HepG2 (cell line): ENCODE measurements around the gene SLC26A5. TPM values are rescaled to one million over a fixed set of nuclear protein-coding genes. Genes with fewer than 3 reads are reported as not detected.

Source experiments
- ATAC-seq: fragments of 200-7000 bp; cut with Tn5 transposase; 3 replicates; pipeline ENCODE4 v1.9.1; 2020; ENCODE audit warnings: mild to moderate bottlenecking, moderate library complexity
- BruUV-seq: library from RNA; stranded (reverse); fragments of 400-500 nt; replicated peaks from 2 replicates; lab custom pipeline; 2021; lab: Mats Ljungman, UMichigan
- CTCF ChIA-PET: fragments of 300-600 bp; formaldehyde crosslinking; extraction: SDS; loops from one replicate; lab custom pipeline; 2021; ENCODE audit warnings: low total read pairs, inconsistent platforms, low intra/inter-chr PET ratio; lab: Yijun Ruan, JAX
- POLR2A ChIA-PET: fragments of 350-600 bp; sonication (Branson Sonifier 250); formaldehyde crosslinking; loops from one replicate; lab custom pipeline; 2020; ENCODE audit warnings: antibody characterized with exemption, inconsistent platforms; lab: Yijun Ruan, JAX
- DNase-seq: peaks from one replicate; pipeline ENCODE4 v3.0.0-alpha.2; 2015; ENCODE audit warnings: low spot score
- FAIRE-seq: peaks from 3 replicates; lab custom pipeline; 2011; peaks lifted over from hg19 to GRCh38; lab: Jason Lieb, UNC
- H2AFZ ChIP-seq: one replicate; pipeline ENCODE4 v1.6.1; 2011; ENCODE audit warnings: low read length, inconsistent platforms
- H3K27ac ChIP-seq: fragments of 300-600 bp; 3 replicates; pipeline ENCODE4 v1.8.0; 2011; ENCODE audit warnings: mixed run types, mild to moderate bottlenecking, mixed read lengths, low read length, inconsistent platforms; ENCODE audit not compliant: insufficient read depth; ENCODE audit errors: extremely low read length
- H3K27me3 ChIP-seq, 2 experiments: fragments of 200-600 bp in 1 of 2; 2 replicates in 1 of 2; 3 replicates in 1 of 2; pipeline versions ENCODE4 v1.6.0 to v1.8.0; 2011; ENCODE audit warnings: low read length in 2 of 2, mild to moderate bottlenecking in 2 of 2, moderate library complexity in 2 of 2, inconsistent platforms in 1 of 2; ENCODE audit not compliant: insufficient read depth in 2 of 2, control insufficient read depth in 1 of 2
- H3K36me3 ChIP-seq, 2 experiments: fragments of 200-600 bp in 1 of 2; replicated peaks in 1 of 2; 2 replicates in 1 of 2; 3 replicates in 1 of 2; pipeline versions ENCODE4 v1.5.1 to v1.8.0; 2011; ENCODE audit warnings: low read length in 2 of 2, inconsistent platforms in 1 of 2; ENCODE audit not compliant: insufficient read depth in 2 of 2, control insufficient read depth in 1 of 2
- H3K4me1 ChIP-seq: 2 replicates; pipeline ENCODE4 v1.5.1; 2012; ENCODE audit warnings: low read length, inconsistent platforms; ENCODE audit not compliant: insufficient read depth
- H3K4me2 ChIP-seq: 2 replicates; pipeline ENCODE4 v1.6.0; 2011; ENCODE audit warnings: low read depth, low read length, inconsistent platforms
- H3K4me3 ChIP-seq, 3 experiments: fragments of 200-600 bp in 1 of 3; sonication (generic), shearing (Covaris generic) in 1 of 3; replicated peaks in 1 of 3; 2 replicates each; pipeline ENCODE4 v1.5.1; 2011 to 2016; ENCODE audit warnings: low read length in 3 of 3, inconsistent platforms in 2 of 3, low read depth in 2 of 3, mild to moderate bottlenecking in 2 of 3, control low read depth in 1 of 3, mixed read lengths in 1 of 3; ENCODE audit not compliant: insufficient read depth in 1 of 3
- H3K79me2 ChIP-seq: one replicate; pipeline ENCODE4 v1.6.1; 2011; ENCODE audit warnings: low read length, inconsistent platforms; ENCODE audit not compliant: insufficient read depth
- H3K9ac ChIP-seq: 2 replicates; pipeline ENCODE4 v1.6.0; 2011; ENCODE audit warnings: mild to moderate bottlenecking, low read depth, low read length, inconsistent platforms; ENCODE audit not compliant: insufficient read depth
- H3K9me3 ChIP-seq: 2 replicates; pipeline ENCODE4 v1.5.1; 2012; ENCODE audit warnings: mild to moderate bottlenecking, low read length
- H4K20me1 ChIP-seq: 2 replicates; pipeline ENCODE4 v1.6.0; 2011; ENCODE audit warnings: inconsistent platforms, mild to moderate bottlenecking, low read length, moderate library complexity; ENCODE audit not compliant: insufficient read depth
- AKNA ChIP-seq: sonication (generic); formaldehyde crosslinking; IDR thresholded peaks from 2 replicates; pipeline ENCODE4 v1.4.0; 2020; ENCODE audit warnings: missing genetic modification reagents, borderline replicate concordance
- ELF1 ChIP-seq: sonication (generic); formaldehyde crosslinking; IDR thresholded peaks from 2 replicates; pipeline ENCODE4 v1.4.0; 2020; ENCODE audit warnings: missing genetic modification reagents
- HNRNPK ChIP-seq: fragments of 200-400 bp; formaldehyde crosslinking; IDR thresholded peaks from 2 replicates; pipeline ENCODE4 v1.6.1; 2018; ENCODE audit warnings: low read length, low read depth, moderate library complexity, mild to moderate bottlenecking; ENCODE audit not compliant: poor library complexity, severe bottlenecking
- POLR2G ChIP-seq: fragments of 200-400 bp; formaldehyde crosslinking; IDR thresholded peaks from 2 replicates; pipeline ENCODE4 v1.6.1; 2018; ENCODE audit warnings: mild to moderate bottlenecking, low read depth, low read length, moderate library complexity
- RBM22 ChIP-seq: fragments of 200-400 bp; formaldehyde crosslinking; optimal IDR thresholded peaks from 2 replicates; pipeline ENCODE3; 2017; ENCODE audit warnings: mild to moderate bottlenecking, low read length, moderate library complexity
- WGBS: methylation state at CpG from one replicate; pipeline ENCODE4 v1.1.6; 2017; ENCODE audit warnings: low lambda C conversion rate; 5-methylcytosine and 5-hydroxymethylcytosine counted together
- in situ Hi-C: cut with HindIII; loops from 2 replicates; pipeline ENCODE4 v1.10.0; 2017; ENCODE audit warnings: low pct_unique_long_range_greater_than_20kb; ENCODE audit not compliant: extremely low pct_ligation_motif_present
- intact Hi-C: fragments of 100-400 bp; cut with micrococcal nuclease; formaldehyde crosslinking; loops from one replicate; pipeline ENCODE4 v1.10.0; 2022; ENCODE audit not compliant: unreplicated experiment
- polyA plus RNA-seq, 8 experiments: library from polyadenylated mRNA; depleted of rRNA in 3 of 8; stranded (reverse) in 7 of 8; unstranded in 1 of 8; fragments of >200 nt; fragmentation: Illumina TruSeq in 4 of 8; extraction: Trizol in 4 of 8; gene quantifications; 2 replicates each; pipeline versions ENCODE4 v1.2.1 to v1.2.3, GENCODE V29; 2011 to 2016; ENCODE audit warnings: low read depth in 4 of 8, missing spikeins in 1 of 8, mixed read lengths in 1 of 8; ENCODE audit not compliant: insufficient read depth in 1 of 8
- total RNA-seq, 5 experiments: library from RNA; depleted of rRNA; stranded (reverse); fragments of >200 nt; fragmentation: Illumina TruSeq; extraction: Trizol; gene quantifications; 2 replicates each; pipeline ENCODE4 v1.2.3, GENCODE V29; 2016; ENCODE audit warnings: low read depth in 1 of 5

Gene SLC26A5
- total and polyA plus RNA-seq, 2 of the 13 experiments (the other 11 are each of a cell fraction or from before 2014, with no cell fraction given) = 0.08 to 0.11 TPM

- no peak for FAIRE-seq
- WGBS = 54% methylated on average over 4 of the region's 4 CpGs
- no peak overlapping the region for H2AFZ ChIP-seq
- in situ Hi-C loops (no loop called here), intact Hi-C loops (no loop called here)
- no peaks in the 10 kb centered on the region for H3K79me2 ChIP-seq
- H3K4me1 ChIP-seq = no peaks in the 10 kb centered on the region
- H3K27ac ChIP-seq = no peak overlapping the region
- no peak for ATAC-seq
- H3K4me3 ChIP-seq = no peak overlapping the region
- no peak for DNase-seq
- no peaks in the 10 kb centered on the region for H4K20me1 ChIP-seq
- ChIA-PET POLR2A (no interaction called here), CTCF (no interaction called here)
- no peaks in the 10 kb centered on the region for H3K27me3 ChIP-seq
- peak; percentile 91 for TF ChIP-seq RBM22
- peak; percentile 50 for TF ChIP-seq POLR2G
- no peak for TF ChIP-seq ELF1
- TF ChIP-seq AKNA (CRISPR knock-in tag) = no peak
- TF ChIP-seq HNRNPK = peak; percentile 96
- no peak overlapping the region for H3K9ac ChIP-seq
- H3K9me3 ChIP-seq = no peaks in the 10 kb centered on the region
- H3K36me3 ChIP-seq = 0 out of 5 replicates have a peak, but pooled peaks cover 0 to 3% of the 10 kb centered on the region in 2 experiments
- H3K4me2 ChIP-seq = no peak overlapping the region
- BruUV-seq = no TSS peak
Measured at GRCh38 chr7:103469095-103469948, 23.3 kb upstream of the SLC26A5 start.
